ENCODE results near the gene EVA1C. TPM values are rescaled to one million over a fixed set of nuclear protein-coding genes. Genes with fewer than 3 reads are reported as not detected.

Gene EVA1C
- total and polyA plus RNA-seq, 2 donors from 2014 or later: 13.8 to 63.4 TPM

GRCh38 chr21:32523463-32523862, 111.0 kb downstream of the EVA1C start:
- no peaks in the 10 kb centered on the region for H3K9me3 ChIP-seq (ENCODE audit: control insufficient read depth in 2 of 3, insufficient read depth in 1 of 3, low read length in 3 of 3)
- peak overlapping the region; percentile 18 to 69 for H3K27ac ChIP-seq (ENCODE audit: low read depth in 2 of 2, low read length in 2 of 2)
- FAIRE-seq (no peak), DNase-seq (no peak)
- no peaks in the 10 kb centered on the region for H3K27me3 ChIP-seq (ENCODE audit: control insufficient read depth, insufficient read depth, low read length)
- H3K4me1 ChIP-seq (ENCODE audit: control insufficient read depth in 2 of 3, insufficient read depth in 2 of 3, low read depth in 1 of 3, low read length in 3 of 3): peaks cover 0 to 18% (median 0%) of the 10 kb centered on the region in 3 donors
- no peak overlapping the region for H3K9ac ChIP-seq (ENCODE audit: low read length in 3 of 3)
- intact Hi-C loops (cut with DNase I): no loop called here
- no peak for TF ChIP-seq CTCF (IDR thresholded peaks at IDR 0.05; ENCODE audit: borderline replicate concordance, extremely low read depth, insufficient read depth)
- no peak overlapping the region for H3K4me3 ChIP-seq (ENCODE audit: low read length in 3 of 3)
- H3K36me3 ChIP-seq (ENCODE audit: control insufficient read depth in 2 of 3, insufficient read depth in 3 of 3, low read length in 3 of 3): no peaks in the 10 kb centered on the region

- intact Hi-C loops (cut with DNase I): no loop called here
- no peaks in the 10 kb centered on the region for H3K9me3 ChIP-seq (ENCODE audit: control insufficient read depth in 2 of 3, insufficient read depth in 1 of 3, low read length in 3 of 3)
- TF ChIP-seq CTCF (IDR thresholded peaks at IDR 0.05; ENCODE audit: borderline replicate concordance, extremely low read depth, insufficient read depth): no peak
- H3K27me3 ChIP-seq (ENCODE audit: control insufficient read depth, insufficient read depth, low read length): no peaks in the 10 kb centered on the region
- FAIRE-seq (no peak), DNase-seq (peak in 2 of 5 donors; percentile 25 to 50)
- H3K4me3 ChIP-seq (ENCODE audit: low read length in 3 of 3): no peak overlapping the region
- peaks cover 0 to 18% (median 0%) of the 10 kb centered on the region in 3 donors for H3K4me1 ChIP-seq (ENCODE audit: control insufficient read depth in 2 of 3, insufficient read depth in 2 of 3, low read depth in 1 of 3, low read length in 3 of 3)
- H3K27ac ChIP-seq (ENCODE audit: low read depth in 2 of 2, low read length in 2 of 2): peak overlapping the region; percentile 18 to 69
- no peak overlapping the region for H3K9ac ChIP-seq (ENCODE audit: low read length in 3 of 3)
- no peaks in the 10 kb centered on the region for H3K36me3 ChIP-seq (ENCODE audit: control insufficient read depth in 2 of 3, insufficient read depth in 3 of 3, low read length in 3 of 3)
Measured at GRCh38 chr21:32523988-32524719, 111.6 kb downstream of the EVA1C start.

GRCh38 chr21:32525282-32525681, 112.8 kb downstream of the EVA1C start:
- H3K27ac ChIP-seq (ENCODE audit: low read depth in 2 of 2, low read length in 2 of 2): no peak overlapping the region
- no peak for FAIRE-seq
- H3K4me3 ChIP-seq (ENCODE audit: low read length in 3 of 3): no peak overlapping the region

More at GRCh38 chr21:32525282-32525681, 112.8 kb downstream of the EVA1C start:
- Histone ChIP-seq H3K9me3 (ENCODE audit: control insufficient read depth in 2 of 3, insufficient read depth in 1 of 3, low read length in 3 of 3) (no peaks in the 10 kb centered on the region), H3K36me3 (ENCODE audit: control insufficient read depth in 2 of 3, insufficient read depth in 3 of 3, low read length in 3 of 3) (no peaks in the 10 kb centered on the region), H3K9ac (ENCODE audit: low read length in 3 of 3) (no peak overlapping the region), H3K27me3 (ENCODE audit: control insufficient read depth, insufficient read depth, low read length) (no peaks in the 10 kb centered on the region), H3K4me1 (ENCODE audit: control insufficient read depth in 2 of 3, insufficient read depth in 2 of 3, low read depth in 1 of 3, low read length in 3 of 3) (peaks cover 0 to 14% (median 0%) of the 10 kb centered on the region in 3 donors)
- no peak for DNase-seq
- TF ChIP-seq CTCF (IDR thresholded peaks at IDR 0.05; ENCODE audit: borderline replicate concordance, extremely low read depth, insufficient read depth): no peak
- intact Hi-C loops (cut with DNase I): no loop called here
